Natural killer cell (primary cell): ENCODE data around the gene COG2. TPM values are rescaled to one million over a fixed set of nuclear protein-coding genes. Genes with fewer than 3 reads are reported as not detected.

ENCODE experiments used
- ATAC-seq, 3 donors: fragments of 150-1000 bp in 2 of 3; fragments of 200-7000 bp in 1 of 3; cut with Tn5 transposase; 1 replicate in 1 of 3; 2 replicates in 2 of 3; pipeline ENCODE4 v1.10.0; 2021; ENCODE audit warnings: mild to moderate bottlenecking in 2 of 3, moderate library complexity in 2 of 3
- DNase-seq, 2 donors: peaks; one replicate each; pipeline versions ENCODE4 v3.0.0 to v3.0.0-alpha.2; 2013 to 2021; ENCODE audit warnings: mixed read lengths in 1 of 2
- H3K27ac ChIP-seq: one replicate; pipeline ENCODE4 v1.5.1; 2013; ENCODE audit warnings: mild to moderate bottlenecking, low read length
- H3K27me3 ChIP-seq: one replicate; pipeline ENCODE4 v1.6.1; 2013; ENCODE audit warnings: low read length; ENCODE audit not compliant: control insufficient read depth, insufficient read depth
- H3K36me3 ChIP-seq: one replicate; pipeline ENCODE4 v1.6.1; 2013; ENCODE audit warnings: low read length; ENCODE audit not compliant: control insufficient read depth, insufficient read depth
- H3K4me1 ChIP-seq: one replicate; pipeline ENCODE4 v1.6.1; 2013; ENCODE audit warnings: low read length; ENCODE audit not compliant: control insufficient read depth, insufficient read depth
- H3K4me3 ChIP-seq: one replicate; pipeline ENCODE4 v1.5.1; 2013; ENCODE audit warnings: low read length
- H3K9me3 ChIP-seq: one replicate; pipeline ENCODE4 v1.6.1; 2013; ENCODE audit warnings: low read length; ENCODE audit not compliant: control insufficient read depth, insufficient read depth
- H3K27ac Mint-ChIP-seq, 2 donors: one replicate each; pipeline ENCODE4 v1.8.0; 2022; ENCODE audit warnings: mild to moderate bottlenecking in 2 of 2, mixed read lengths in 2 of 2, moderate library complexity in 1 of 2
- H3K27me3 Mint-ChIP-seq, 2 donors: one replicate each; pipeline ENCODE4 v1.8.0; 2022; ENCODE audit warnings: low read depth in 2 of 2, mixed read lengths in 2 of 2
- H3K36me3 Mint-ChIP-seq: one replicate; pipeline ENCODE4 v1.8.0; 2022; ENCODE audit warnings: mixed read lengths
- H3K4me1 Mint-ChIP-seq, 2 donors: one replicate each; pipeline ENCODE4 v1.8.0; 2022; ENCODE audit warnings: mixed read lengths in 2 of 2
- H3K4me3 Mint-ChIP-seq: one replicate; pipeline ENCODE4 v1.8.0; 2022; ENCODE audit warnings: mild to moderate bottlenecking, moderate library complexity, mixed read lengths
- H3K9me3 Mint-ChIP-seq, 2 donors: one replicate each; pipeline ENCODE4 v1.8.0; 2022; ENCODE audit warnings: mixed read lengths in 2 of 2
- WGBS: methylation state at CpG from one replicate; pipeline ENCODE4 v1.1.7; 2013; ENCODE audit warnings: missing lambda C conversion rate; ENCODE audit not compliant: insufficient coverage; 5-methylcytosine and 5-hydroxymethylcytosine counted together
- intact Hi-C: fragments of 100-400 bp; cut with micrococcal nuclease; formaldehyde crosslinking; loops from one replicate; pipeline ENCODE4 v1.14.2; 2022
- total RNA-seq, 4 donors: library from RNA; stranded (reverse); fragments of 120-200 nt in 1 of 4; gene quantifications; one replicate each; pipeline versions ENCODE4 v1.2.3 to v1.2.4, GENCODE V29; 2013 to 2022
- TF ChIP-seq, protein P1 (sequence below): fragments of 200-600 bp; IDR thresholded peaks from one replicate; pipeline ENCODE4 v1.8.0; 2022; ENCODE audit warnings: antibody characterized with exemption

COG2 gene
- total RNA-seq, 3 donors from 2014 or later (not counting 1 experiment from before 2014, with no cell fraction given), result 15.8 to 24.1 (median 17.5) TPM

DNA sequence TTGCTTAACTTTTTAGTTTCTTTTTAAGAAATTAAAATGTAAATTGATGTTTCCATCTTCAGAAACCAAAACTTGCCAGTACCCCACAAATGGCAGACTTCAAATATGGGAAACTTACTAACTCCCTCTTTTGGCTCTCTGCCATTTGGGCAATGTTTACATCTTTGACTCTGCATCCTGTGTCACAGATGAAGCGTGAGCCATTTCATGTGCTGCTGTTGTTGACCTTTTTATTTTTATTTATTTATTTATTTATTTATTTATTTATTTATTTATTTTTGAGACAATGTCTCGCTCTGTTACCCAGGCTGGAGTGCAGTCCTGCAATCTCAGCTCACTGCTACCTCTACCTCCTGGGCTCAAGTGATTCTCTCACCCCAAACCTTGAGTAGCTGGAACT lies 16.0 kb upstream of the COG2 start:
- H3K4me1 Mint-ChIP-seq, result no peaks in the 10 kb centered on the region
- no peaks in the 10 kb centered on the region for H3K36me3 Mint-ChIP-seq
- Histone ChIP-seq H3K36me3 (no peaks in the 10 kb centered on the region), H3K4me3 (no peak overlapping the region), H3K27ac (no peak overlapping the region), H3K9me3 (no peaks in the 10 kb centered on the region), H3K27me3 (no peaks in the 10 kb centered on the region), H3K4me1 (no peaks in the 10 kb centered on the region)
- intact Hi-C loops, result no loop called here
- ATAC-seq, result no peak
- no peak overlapping the region for H3K4me3 Mint-ChIP-seq
- TF ChIP-seq, protein P1, sequence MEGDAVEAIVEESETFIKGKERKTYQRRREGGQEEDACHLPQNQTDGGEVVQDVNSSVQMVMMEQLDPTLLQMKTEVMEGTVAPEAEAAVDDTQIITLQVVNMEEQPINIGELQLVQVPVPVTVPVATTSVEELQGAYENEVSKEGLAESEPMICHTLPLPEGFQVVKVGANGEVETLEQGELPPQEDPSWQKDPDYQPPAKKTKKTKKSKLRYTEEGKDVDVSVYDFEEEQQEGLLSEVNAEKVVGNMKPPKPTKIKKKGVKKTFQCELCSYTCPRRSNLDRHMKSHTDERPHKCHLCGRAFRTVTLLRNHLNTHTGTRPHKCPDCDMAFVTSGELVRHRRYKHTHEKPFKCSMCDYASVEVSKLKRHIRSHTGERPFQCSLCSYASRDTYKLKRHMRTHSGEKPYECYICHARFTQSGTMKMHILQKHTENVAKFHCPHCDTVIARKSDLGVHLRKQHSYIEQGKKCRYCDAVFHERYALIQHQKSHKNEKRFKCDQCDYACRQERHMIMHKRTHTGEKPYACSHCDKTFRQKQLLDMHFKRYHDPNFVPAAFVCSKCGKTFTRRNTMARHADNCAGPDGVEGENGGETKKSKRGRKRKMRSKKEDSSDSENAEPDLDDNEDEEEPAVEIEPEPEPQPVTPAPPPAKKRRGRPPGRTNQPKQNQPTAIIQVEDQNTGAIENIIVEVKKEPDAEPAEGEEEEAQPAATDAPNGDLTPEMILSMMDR, result no peak
- 80% methylated on average over 1 of the region's 2 CpGs for WGBS
- no peaks in the 10 kb centered on the region for H3K9me3 Mint-ChIP-seq
- peaks cover 5 to 28% of the 10 kb centered on the region in 2 donors for H3K27me3 Mint-ChIP-seq
- H3K27ac Mint-ChIP-seq, result no peak overlapping the region
- no peak for DNase-seq

DNA sequence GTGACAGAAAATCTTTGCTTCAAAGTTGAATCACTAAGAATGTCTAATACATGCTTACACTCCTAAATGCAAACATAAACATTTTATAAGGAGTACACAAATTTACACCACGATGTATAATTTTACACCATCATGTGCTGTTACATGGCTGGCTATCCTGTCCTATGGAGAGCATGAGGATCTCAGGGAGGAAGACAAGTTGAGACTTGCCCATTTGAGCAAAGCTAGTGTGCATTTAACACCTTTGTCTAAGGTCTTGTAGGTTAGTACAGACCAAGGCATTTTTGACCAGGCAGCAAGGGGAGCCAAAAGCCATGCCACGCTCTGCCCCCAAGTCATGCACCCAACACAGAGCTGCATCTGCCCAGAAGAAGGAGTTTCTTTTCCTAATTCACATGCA lies 14.5 kb upstream of the COG2 start:
- intact Hi-C loops, result no loop called here
- DNase-seq, result no peak
- Mint-ChIP-seq H3K27ac (no peak overlapping the region), H3K4me1 (no peaks in the 10 kb centered on the region), H3K36me3 (no peaks in the 10 kb centered on the region), H3K9me3 (no peaks in the 10 kb centered on the region), H3K4me3 (no peak overlapping the region), H3K27me3 (peaks cover 4 to 21% of the 10 kb centered on the region in 2 donors)
- WGBS, result 100% methylated on average over 1 of the region's 2 CpGs
- no peaks in the 10 kb centered on the region for H3K4me1 ChIP-seq
- H3K4me3 ChIP-seq, result no peak overlapping the region
- ATAC-seq, result no peak
- no peaks in the 10 kb centered on the region for H3K36me3 ChIP-seq
- H3K27ac ChIP-seq, result no peak overlapping the region
- TF ChIP-seq, protein P1, result no peak
- H3K9me3 ChIP-seq, result no peaks in the 10 kb centered on the region
- H3K27me3 ChIP-seq, result no peaks in the 10 kb centered on the region

DNA sequence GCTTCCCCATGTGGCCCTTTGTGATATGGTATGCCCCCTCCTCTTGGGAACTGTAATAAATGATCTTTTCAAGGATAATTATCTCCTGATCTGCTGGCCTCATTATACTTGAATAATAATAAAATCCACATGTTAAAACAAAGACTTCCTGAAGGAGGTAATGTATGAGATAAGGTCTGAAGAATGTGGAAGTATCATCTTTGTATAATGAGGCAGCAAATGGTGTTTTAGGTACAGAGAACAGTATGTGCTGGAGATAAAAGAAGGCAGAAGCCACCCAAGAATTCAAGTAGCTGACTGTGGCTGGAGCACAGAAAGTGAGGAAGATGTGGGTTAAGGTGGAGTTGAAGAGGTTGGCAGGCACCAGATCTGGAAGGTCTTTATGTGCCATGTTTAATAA lies 12.8 kb upstream of the COG2 start:
- no peaks in the 10 kb centered on the region for H3K9me3 ChIP-seq
- Mint-ChIP-seq H3K9me3 (no peaks in the 10 kb centered on the region), H3K27ac (no peak overlapping the region), H3K4me3 (no peak overlapping the region), H3K27me3 (peaks cover 3 to 18% of the 10 kb centered on the region in 2 donors), H3K36me3 (no peaks in the 10 kb centered on the region), H3K4me1 (no peaks in the 10 kb centered on the region)
- no peak overlapping the region for H3K27ac ChIP-seq
- no peak overlapping the region for H3K4me3 ChIP-seq
- H3K4me1 ChIP-seq, result no peaks in the 10 kb centered on the region
- H3K27me3 ChIP-seq, result no peaks in the 10 kb centered on the region
- TF ChIP-seq, protein P1, result no peak
- intact Hi-C loops, result no loop called here
- DNase-seq, result no peak
- no peaks in the 10 kb centered on the region for H3K36me3 ChIP-seq
- no peak for ATAC-seq

DNA sequence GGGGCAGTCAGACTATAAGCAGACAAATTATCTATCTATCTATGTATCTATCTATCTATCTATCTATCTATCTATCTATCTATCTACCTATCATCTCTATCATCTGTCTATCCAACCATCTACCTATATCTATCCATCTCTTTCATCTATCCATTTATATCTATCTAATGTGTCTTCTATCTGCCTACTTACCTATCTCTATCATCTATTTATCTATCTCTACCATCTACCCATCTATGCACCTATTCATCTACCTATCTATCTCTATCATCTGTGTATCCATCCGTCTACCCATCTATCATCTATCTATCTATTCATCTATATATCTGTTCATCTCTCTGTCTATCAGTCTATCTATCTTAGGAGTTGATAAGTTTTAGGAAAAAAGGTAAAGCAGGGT lies 10.8 kb upstream of the COG2 start:
- TF ChIP-seq, protein P1, result no peak
- Histone ChIP-seq H3K4me3 (no peak overlapping the region), H3K27ac (no peak overlapping the region), H3K9me3 (no peaks in the 10 kb centered on the region), H3K4me1 (no peaks in the 10 kb centered on the region), H3K27me3 (no peaks in the 10 kb centered on the region), H3K36me3 (no peaks in the 10 kb centered on the region)
- Mint-ChIP-seq H3K36me3 (no peaks in the 10 kb centered on the region), H3K4me3 (no peak overlapping the region), H3K27ac (no peak overlapping the region), H3K9me3 (no peaks in the 10 kb centered on the region), H3K4me1 (no peaks in the 10 kb centered on the region), H3K27me3 (peaks cover 3 to 7% of the 10 kb centered on the region in 2 donors)
- ATAC-seq (no peak), DNase-seq (no peak)
- no CpG with 5 or more reads among the region's 1 CpG for WGBS
- intact Hi-C loops, result no loop called here
